Stomach smooth muscle (tissue), 2 donors: ENCODE data around the gene SECTM1.
A peak's percentile ranks its signal among the peaks of the same experiment; 100 is the strongest.

Experiments used
- H3K27ac ChIP-seq: one replicate; pipeline ENCODE4 v1.7.0; 2013; ENCODE audit warnings: mild to moderate bottlenecking, low read length, inconsistent platforms
- H3K27me3 ChIP-seq, 2 donors: one replicate each; pipeline ENCODE4 v1.7.0; 2013; ENCODE audit warnings: low read length in 2 of 2; ENCODE audit not compliant: insufficient read depth in 2 of 2, control insufficient read depth in 1 of 2
- H3K36me3 ChIP-seq, 2 donors: one replicate each; pipeline ENCODE4 v1.7.0; 2013; ENCODE audit warnings: low read length in 2 of 2; ENCODE audit not compliant: control insufficient read depth in 2 of 2, insufficient read depth in 2 of 2
- H3K4me1 ChIP-seq: one replicate; pipeline ENCODE4 v1.7.0; 2013; ENCODE audit warnings: low read length; ENCODE audit not compliant: control insufficient read depth, insufficient read depth
- H3K4me3 ChIP-seq, 2 donors: one replicate each; pipeline ENCODE4 v1.7.0; 2013; ENCODE audit warnings: low read length in 2 of 2
- H3K9ac ChIP-seq, 2 donors: one replicate each; pipeline ENCODE4 v1.7.0; 2013; ENCODE audit warnings: low read length in 2 of 2, mild to moderate bottlenecking in 1 of 2
- H3K9me3 ChIP-seq, 2 donors: one replicate each; pipeline ENCODE4 v1.7.0; 2013; ENCODE audit warnings: low read length in 2 of 2; ENCODE audit not compliant: control insufficient read depth in 2 of 2
- donor health status: healthy.
- donor health status: Pancreatic carcinoma.

The SECTM1 gene

GRCh38 chr17:82292251-82293154 lies 41.1 kb downstream of the SECTM1 start:
- H3K9ac ChIP-seq, result peak overlapping the region; percentile 84 to 89
- no peaks in the 10 kb centered on the region for H3K27me3 ChIP-seq
- peak overlapping the region; percentile 62 to 78 for H3K4me3 ChIP-seq
- peak overlapping the region; percentile 96 for H3K27ac ChIP-seq
- H3K9me3 ChIP-seq, result no peaks in the 10 kb centered on the region
- peaks cover 41% of the 10 kb centered on the region for H3K4me1 ChIP-seq
- no peaks in the 10 kb centered on the region for H3K36me3 ChIP-seq

- Histone ChIP-seq H3K27ac (peak overlapping the region; percentile 96), H3K9ac (peak overlapping the region; percentile 84 to 89), H3K4me3 (peak overlapping the region; percentile 62 to 78), H3K9me3 (no peaks in the 10 kb centered on the region), H3K4me1 (peaks cover 33% of the 10 kb centered on the region), H3K36me3 (no peaks in the 10 kb centered on the region), H3K27me3 (no peaks in the 10 kb centered on the region)
Measured at GRCh38 chr17:82291582-82292250, 41.9 kb downstream of the SECTM1 start.

- H3K9me3 ChIP-seq, result no peaks in the 10 kb centered on the region
- H3K36me3 ChIP-seq, result no peaks in the 10 kb centered on the region
- H3K4me1 ChIP-seq, result peaks cover 28% of the 10 kb centered on the region
- H3K9ac ChIP-seq, result peak overlapping the region in 1 of 2 donors; percentile 29
- H3K27ac ChIP-seq, result peak overlapping the region; percentile 53
- peak overlapping the region in 1 of 2 donors; percentile 22 for H3K4me3 ChIP-seq
- no peaks in the 10 kb centered on the region for H3K27me3 ChIP-seq
Measured at GRCh38 chr17:82287868-82288801, 45.4 kb downstream of the SECTM1 start.

- H3K9me3 ChIP-seq, result no peaks in the 10 kb centered on the region
- H3K27ac ChIP-seq, result peak overlapping the region; percentile 53
- no peak overlapping the region for H3K9ac ChIP-seq
- no peak overlapping the region for H3K4me3 ChIP-seq
- H3K27me3 ChIP-seq, result no peaks in the 10 kb centered on the region
- no peaks in the 10 kb centered on the region for H3K36me3 ChIP-seq
- peaks cover 27% of the 10 kb centered on the region for H3K4me1 ChIP-seq
Measured at GRCh38 chr17:82287013-82287867, 46.3 kb downstream of the SECTM1 start.

GRCh38 chr17:82285141-82285540 lies 48.4 kb downstream of the SECTM1 start:
- Histone ChIP-seq H3K9me3 (no peaks in the 10 kb centered on the region), H3K27me3 (no peaks in the 10 kb centered on the region), H3K36me3 (no peaks in the 10 kb centered on the region), H3K4me1 (peaks cover 18% of the 10 kb centered on the region), H3K9ac (no peak overlapping the region), H3K4me3 (no peak overlapping the region), H3K27ac (no peak overlapping the region)

GRCh38 chr17:82283208-82283749 lies 50.3 kb downstream of the SECTM1 start:
- Histone ChIP-seq H3K36me3 (peaks cover under 1% of the 10 kb centered on the region in 2 donors), H3K4me3 (no peak overlapping the region), H3K9me3 (no peaks in the 10 kb centered on the region), H3K9ac (no peak overlapping the region), H3K4me1 (peaks cover 12% of the 10 kb centered on the region), H3K27me3 (no peaks in the 10 kb centered on the region), H3K27ac (no peak overlapping the region)

GRCh38 chr17:82282239-82283207 lies 51.0 kb downstream of the SECTM1 start:
- Histone ChIP-seq H3K27me3 (no peaks in the 10 kb centered on the region), H3K4me1 (peaks cover 4% of the 10 kb centered on the region), H3K36me3 (peaks cover 4% of the 10 kb centered on the region in 2 donors), H3K9ac (no peak overlapping the region), H3K9me3 (no peaks in the 10 kb centered on the region), H3K4me3 (no peak overlapping the region), H3K27ac (no peak overlapping the region)

GRCh38 chr17:82281502-82282238 lies 51.9 kb downstream of the SECTM1 start:
- H3K4me1 ChIP-seq, result peaks cover 4% of the 10 kb centered on the region
- H3K27ac ChIP-seq, result no peak overlapping the region
- peaks cover 4% of the 10 kb centered on the region in 2 donors for H3K36me3 ChIP-seq
- no peaks in the 10 kb centered on the region for H3K9me3 ChIP-seq
- no peak overlapping the region for H3K9ac ChIP-seq
- no peaks in the 10 kb centered on the region for H3K27me3 ChIP-seq
- H3K4me3 ChIP-seq, result no peak overlapping the region
